Osteocyte (in vitro differentiated cells): Measurements from ENCODE around the gene IPO9. TPM values are rescaled to one million over a fixed set of nuclear protein-coding genes. Genes with fewer than 3 reads are reported as not detected.
"Not testable (repeated sequence)": the region's sequence is repeated elsewhere in the genome, so short reads cannot be mapped to it uniquely, and the experiment has no call there.

Source experiments
- DNase-seq: peaks from one replicate; pipeline ENCODE4 v3.0.0; 2021; ENCODE audit warnings: mixed read lengths; ENCODE audit not compliant: unreplicated experiment; ENCODE audit errors: extremely low spot score
- H3K27ac Mint-ChIP-seq: one replicate; pipeline ENCODE4 v1.8.0; 2021; ENCODE audit warnings: mild to moderate bottlenecking, mixed read lengths; ENCODE audit not compliant: unreplicated experiment
- H3K27me3 Mint-ChIP-seq: one replicate; pipeline ENCODE4 v1.8.0; 2021; ENCODE audit warnings: mixed read lengths; ENCODE audit not compliant: unreplicated experiment
- H3K36me3 Mint-ChIP-seq: one replicate; pipeline ENCODE4 v1.8.0; 2021; ENCODE audit warnings: mixed read lengths; ENCODE audit not compliant: unreplicated experiment
- H3K4me1 Mint-ChIP-seq: one replicate; pipeline ENCODE4 v1.8.0; 2021; ENCODE audit warnings: mixed read lengths; ENCODE audit not compliant: unreplicated experiment
- H3K4me3 Mint-ChIP-seq: one replicate; pipeline ENCODE4 v1.8.0; 2021; ENCODE audit warnings: mild to moderate bottlenecking, moderate library complexity, mixed read lengths; ENCODE audit not compliant: unreplicated experiment
- H3K9me3 Mint-ChIP-seq: one replicate; pipeline ENCODE4 v1.8.0; 2021; ENCODE audit warnings: mixed read lengths; ENCODE audit not compliant: unreplicated experiment
- CTCF ChIP-seq: fragments of 200-600 bp; sonication (generic); IDR thresholded peaks from 2 replicates; pipeline ENCODE4 v1.5.0; 2021; ENCODE audit warnings: antibody characterized with exemption, mild to moderate bottlenecking, moderate library complexity
- total RNA-seq: library from RNA; stranded (reverse); gene quantifications from 2 replicates; pipeline ENCODE4 v1.2.1, GENCODE V29; 2021

Gene IPO9
- total RNA-seq, 1 donor from 2014 or later = 65.0 TPM

GRCh38 chr1:201847150-201847549 is 18.2 kb downstream of the IPO9 start:
- Mint-ChIP-seq H3K4me3 (no peak overlapping the region), H3K9me3 (no peaks in the 10 kb centered on the region), H3K4me1 (peaks cover 34% of the 10 kb centered on the region), H3K27ac (peak overlapping the region; percentile 11), H3K36me3 (peaks cover 24% of the 10 kb centered on the region), H3K27me3 (no peaks in the 10 kb centered on the region)
- no peak for TF ChIP-seq CTCF
- no peak for DNase-seq

GRCh38 chr1:201848230-201848629 is 19.3 kb downstream of the IPO9 start:
- no peaks in the 10 kb centered on the region for H3K9me3 Mint-ChIP-seq
- H3K27me3 Mint-ChIP-seq = no peaks in the 10 kb centered on the region
- peaks cover 29% of the 10 kb centered on the region for H3K36me3 Mint-ChIP-seq
- no peak overlapping the region for H3K27ac Mint-ChIP-seq
- TF ChIP-seq CTCF = no peak
- no peak overlapping the region for H3K4me3 Mint-ChIP-seq
- peak; percentile 60 for DNase-seq
- H3K4me1 Mint-ChIP-seq = peaks cover 32% of the 10 kb centered on the region

GRCh38 chr1:201849372-201850052 is 20.6 kb downstream of the IPO9 start:
- no peak overlapping the region for H3K4me3 Mint-ChIP-seq
- no peak for TF ChIP-seq CTCF
- peaks cover 33% of the 10 kb centered on the region for H3K36me3 Mint-ChIP-seq
- no peaks in the 10 kb centered on the region for H3K9me3 Mint-ChIP-seq
- peak overlapping the region; percentile 75 for H3K27ac Mint-ChIP-seq
- DNase-seq = no peak
- no peaks in the 10 kb centered on the region for H3K27me3 Mint-ChIP-seq
- H3K4me1 Mint-ChIP-seq = peaks cover 29% of the 10 kb centered on the region

GRCh38 chr1:201850053-201850397 is 21.1 kb downstream of the IPO9 start:
- Mint-ChIP-seq H3K36me3 (peaks cover 38% of the 10 kb centered on the region), H3K27me3 (no peaks in the 10 kb centered on the region), H3K27ac (peak overlapping the region; percentile 75), H3K4me3 (no peak overlapping the region), H3K9me3 (no peaks in the 10 kb centered on the region), H3K4me1 (peaks cover 28% of the 10 kb centered on the region)
- no peak for DNase-seq
- no peak for TF ChIP-seq CTCF

- Mint-ChIP-seq H3K36me3 (peaks cover 54% of the 10 kb centered on the region), H3K4me1 (peaks cover 23% of the 10 kb centered on the region), H3K27me3 (no peaks in the 10 kb centered on the region), H3K4me3 (no peak overlapping the region), H3K9me3 (no peaks in the 10 kb centered on the region), H3K27ac (no peak overlapping the region)
- no peak for TF ChIP-seq CTCF
- DNase-seq = no peak
Measured at GRCh38 chr1:201851949-201852348, 23.0 kb downstream of the IPO9 start.

- H3K27me3 Mint-ChIP-seq, DNase-seq, H3K4me1 Mint-ChIP-seq, H3K4me3 Mint-ChIP-seq, H3K9me3 Mint-ChIP-seq, H3K27ac Mint-ChIP-seq: not testable (repeated sequence)
- H3K36me3 Mint-ChIP-seq = peaks cover 63% of the 10 kb centered on the region
Measured at GRCh38 chr1:201856722-201857121, 27.8 kb downstream of the IPO9 start.
